Activated T-helper 9 cell treated with anti-CD3 and anti-CD28 coated beads, Interleukin-2, amount 50 U/mL, for 16 hours (primary cell): ENCODE data around the gene CD80.
"Not testable (repeated sequence)": the region's sequence is repeated elsewhere in the genome, so short reads cannot be mapped to it uniquely, and the experiment has no call there.

Experiments
- DNase-seq: peaks from one replicate; pipeline ENCODE4 v3.0.0-alpha.2; 2020; ENCODE audit warnings: low read depth

CD80 gene

DNA sequence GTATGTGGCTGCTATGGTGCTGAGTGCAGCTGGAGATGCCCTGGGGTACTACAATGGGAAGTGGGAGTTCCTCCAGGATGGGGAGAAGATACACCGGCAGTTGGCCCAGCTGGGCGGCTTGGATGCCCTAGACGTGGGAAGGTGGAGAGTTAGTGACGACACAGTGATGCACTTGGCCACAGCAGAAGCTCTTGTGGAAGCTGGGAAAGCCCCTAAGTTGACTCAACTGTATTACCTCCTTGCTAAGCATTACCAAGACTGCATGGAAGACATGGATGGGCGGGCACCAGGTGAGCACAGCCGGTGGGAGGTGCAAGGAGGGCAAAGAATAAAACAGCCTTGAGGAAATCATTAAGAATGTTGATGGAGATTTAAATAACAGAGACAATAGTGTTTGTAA, 22.8 kb upstream of the CD80 start:
- DNase-seq: peak; percentile 27

- no peak for DNase-seq
These were observed 20.8 kb upstream of the CD80 start for GRCh38 chr3:119580067-119580760.

GRCh38 chr3:119579366-119580066, 20.1 kb upstream of the CD80 start, which contains the start of gene ADPRH:
TSS of gene ADPRH (plus strand) at chr3:119579492. CDS start at chr3:119582170, 2,678 bp downstream.
- peak; percentile 39 for DNase-seq

GRCh38 chr3:119575507-119575906, 16.1 kb upstream of the CD80 start:
- no peak for DNase-seq

DNA sequence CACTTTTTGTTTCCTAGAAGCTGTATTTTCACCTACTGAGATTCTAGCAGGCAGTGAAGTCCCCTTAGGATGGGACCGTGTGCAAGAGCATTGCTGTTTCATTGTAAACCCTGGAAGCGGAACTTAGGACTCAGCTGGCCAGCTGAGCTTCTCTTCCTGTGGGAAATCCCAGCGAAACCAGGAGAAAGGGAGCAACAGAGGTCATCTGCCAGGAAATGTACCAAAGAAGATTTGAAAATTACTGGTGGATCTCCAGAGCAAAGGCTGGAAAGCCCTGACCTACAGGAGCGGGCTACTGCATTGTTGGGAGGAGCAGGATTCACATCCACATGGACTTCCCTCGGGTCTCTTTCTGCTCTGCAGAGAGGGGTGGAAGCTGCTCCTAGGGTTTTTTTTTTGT, 12.3 kb upstream of the CD80 start:
- DNase-seq: no peak

GRCh38 chr3:119571230-119571629, 11.8 kb upstream of the CD80 start:
- DNase-seq: no peak

DNA sequence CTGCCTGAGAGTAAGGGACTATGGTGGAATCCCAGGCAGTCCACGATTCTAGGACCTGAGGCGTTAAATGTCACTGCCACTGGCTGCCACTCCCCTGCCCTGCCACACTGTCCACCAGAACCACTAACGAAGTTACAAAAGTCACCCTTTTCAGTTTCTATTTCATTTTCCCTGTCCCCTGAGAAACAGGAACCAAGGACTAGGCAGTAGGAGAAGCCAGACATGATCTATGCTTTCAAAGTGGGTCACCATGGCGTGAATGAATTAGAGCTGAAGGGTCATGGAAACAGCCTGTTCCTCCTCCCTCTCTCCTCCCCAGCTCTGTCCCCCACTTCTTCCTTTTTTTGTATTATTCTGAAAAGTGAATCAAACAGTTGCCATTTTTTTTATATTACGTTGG, 10.8 kb upstream of the CD80 start:
- DNase-seq: no peak

- no peak for DNase-seq
These were observed 9.7 kb upstream of the CD80 start for GRCh38 chr3:119569156-119569555.

DNA sequence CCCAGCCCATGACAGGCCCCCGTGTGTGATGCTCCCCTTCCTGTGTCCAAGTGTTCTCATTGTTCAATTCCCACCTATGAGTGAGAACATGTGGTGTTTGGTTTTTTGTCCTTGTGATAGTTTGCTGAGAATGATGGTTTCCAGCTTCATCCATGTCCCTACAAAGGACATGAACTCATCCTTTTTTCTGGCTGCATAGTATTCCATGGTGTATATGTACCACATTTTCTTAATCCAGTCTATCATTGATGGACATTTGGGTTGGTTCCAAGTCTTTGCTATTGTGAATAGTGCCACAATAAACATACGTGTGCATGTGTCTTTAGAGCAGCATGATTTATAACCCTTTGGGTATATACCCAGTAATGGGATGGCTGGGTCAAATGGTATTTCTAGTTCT, 3.9 kb upstream of the CD80 start:
- not testable (repeated sequence) for DNase-seq

GRCh38 chr3:119562307-119562961, 3.0 kb upstream of the CD80 start:
- peak; percentile 20 for DNase-seq

GRCh38 chr3:119560160-119560559, 746 bp upstream of the CD80 start:
- DNase-seq: no peak

GRCh38 chr3:119558626-119559317, 642 bp downstream of the CD80 start:
- no peak for DNase-seq

DNA sequence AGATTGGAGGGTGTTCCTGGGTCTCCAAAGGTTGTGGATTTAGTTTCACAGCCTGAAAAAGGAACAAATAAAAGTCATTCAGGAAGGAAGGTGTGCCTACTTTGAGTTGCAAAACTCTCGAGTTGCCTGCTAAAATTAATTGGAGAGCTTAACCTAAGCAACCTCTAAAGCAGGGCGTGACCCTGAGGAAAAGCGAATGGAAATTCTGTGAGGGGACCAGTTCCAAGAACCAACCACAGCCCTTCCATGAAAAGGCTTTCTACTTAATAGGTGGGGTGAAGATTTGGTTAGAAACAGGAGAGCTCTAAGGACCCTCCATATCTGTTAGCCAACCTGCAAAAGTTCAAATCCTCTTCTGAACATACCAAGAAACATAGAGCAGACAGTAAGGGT, 1.5 kb downstream of the CD80 start:
- DNase-seq: no peak

- no peak for DNase-seq
These were observed 2.1 kb downstream of the CD80 start for GRCh38 chr3:119557192-119557876.

- no peak for DNase-seq
These were observed 3.5 kb downstream of the CD80 start for GRCh38 chr3:119555929-119556328.

DNA sequence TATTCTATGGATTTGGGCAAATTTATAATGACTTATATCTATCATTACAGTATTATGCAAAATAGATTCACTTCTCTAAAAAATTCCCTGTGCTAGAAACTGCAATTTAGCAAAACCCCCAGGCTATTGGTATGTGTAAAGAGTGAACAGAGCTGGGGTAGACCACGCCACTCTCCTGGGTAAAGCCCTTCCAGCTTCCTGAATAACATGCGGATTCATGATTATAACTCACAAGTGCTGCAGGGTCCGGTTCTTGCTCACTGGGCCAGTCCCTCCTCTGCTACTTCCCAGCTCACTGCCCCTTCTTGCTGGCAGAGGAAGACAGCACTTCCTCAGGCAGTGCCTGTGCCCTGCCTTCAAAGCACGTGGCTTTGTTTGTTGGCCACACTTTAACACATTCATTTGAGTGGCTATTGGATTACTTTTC, 4.1 kb downstream of the CD80 start:
- DNase-seq: no peak

GRCh38 chr3:119553823-119554415, 5.5 kb downstream of the CD80 start:
- no peak for DNase-seq

GRCh38 chr3:119552928-119553327, 6.5 kb downstream of the CD80 start:
- DNase-seq: not testable (repeated sequence)

DNA sequence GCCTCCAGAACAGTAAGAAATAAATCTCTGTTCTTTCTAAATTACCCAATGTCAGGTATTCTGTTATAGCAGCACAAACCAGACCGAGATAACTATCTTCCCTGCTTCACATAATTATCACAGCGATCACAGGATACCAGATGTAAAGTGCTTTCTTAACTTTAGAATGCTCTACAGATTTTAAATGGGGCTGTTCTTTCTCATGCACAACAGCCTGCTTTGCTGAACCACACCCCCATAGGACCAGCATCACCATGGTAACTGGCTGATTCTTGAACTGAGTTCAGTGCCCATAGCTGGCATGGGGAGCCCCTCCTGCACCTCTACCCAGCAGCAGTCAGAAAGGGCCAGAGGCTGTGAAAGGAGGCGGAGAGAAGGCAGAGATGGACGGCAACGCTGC, 7.8 kb downstream of the CD80 start:
- no peak for DNase-seq

DNA sequence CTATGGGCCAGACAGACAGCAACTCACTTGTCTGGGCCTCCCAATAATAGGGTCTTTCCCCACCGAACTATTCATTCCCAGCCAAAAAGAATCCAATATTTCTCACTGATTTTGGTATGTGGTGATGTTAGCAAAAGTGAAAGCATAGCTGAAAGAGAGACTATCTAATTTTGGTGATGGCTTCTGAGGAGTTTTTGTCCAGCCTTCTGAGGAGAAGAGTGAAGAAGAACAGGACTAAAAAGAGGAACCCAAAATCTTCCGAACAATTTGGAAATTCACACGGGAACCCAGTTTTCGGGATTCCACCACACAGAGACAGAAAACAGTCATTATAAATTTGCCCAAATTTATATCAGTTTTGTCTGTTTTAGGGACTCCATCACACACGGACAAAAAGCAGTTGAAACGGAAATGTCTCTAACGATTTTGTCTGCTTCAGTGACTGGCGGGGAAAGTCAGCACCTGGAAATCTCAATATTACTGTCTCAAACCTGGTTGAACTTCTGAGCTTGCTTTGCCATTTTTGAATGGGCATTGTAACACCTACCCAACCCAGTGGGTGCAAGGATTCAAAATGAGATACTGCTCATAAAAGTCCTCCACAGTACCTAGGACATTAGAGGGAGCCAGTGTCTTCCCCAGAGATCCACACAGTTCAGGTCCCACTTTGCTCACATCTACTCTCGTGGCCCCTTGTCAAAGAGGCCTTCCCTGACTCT, 9.1 kb downstream of the CD80 start:
- DNase-seq: no peak

- DNase-seq: no peak
These were observed 11.1 kb downstream of the CD80 start for GRCh38 chr3:119548341-119548740.
